ENCODE measurements around the gene PDE4D.
"Not testable (repeated sequence)": the region's sequence is repeated elsewhere in the genome, so short reads cannot be mapped to it uniquely, and the experiment has no call there.

PDE4D gene

DNA sequence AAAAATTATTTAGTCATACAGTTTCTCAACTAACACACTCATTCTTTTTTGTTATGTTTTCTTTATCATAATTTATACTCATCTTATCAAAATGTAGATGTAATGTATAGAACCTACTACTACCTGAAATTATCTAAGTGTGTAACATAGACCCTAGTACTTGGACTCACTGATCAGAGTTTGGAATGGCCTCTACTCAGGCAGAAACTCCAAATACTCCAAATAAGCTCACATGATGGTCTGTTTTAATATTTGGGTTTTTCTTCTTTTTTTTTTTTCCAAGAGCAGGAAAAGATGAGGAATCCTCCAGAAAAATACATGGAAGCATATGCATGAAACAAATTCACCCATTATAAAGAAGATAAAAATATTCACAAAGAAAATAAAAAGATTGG is 126.3 kb downstream of the PDE4D start:
- DNase-seq = no peak

DNA sequence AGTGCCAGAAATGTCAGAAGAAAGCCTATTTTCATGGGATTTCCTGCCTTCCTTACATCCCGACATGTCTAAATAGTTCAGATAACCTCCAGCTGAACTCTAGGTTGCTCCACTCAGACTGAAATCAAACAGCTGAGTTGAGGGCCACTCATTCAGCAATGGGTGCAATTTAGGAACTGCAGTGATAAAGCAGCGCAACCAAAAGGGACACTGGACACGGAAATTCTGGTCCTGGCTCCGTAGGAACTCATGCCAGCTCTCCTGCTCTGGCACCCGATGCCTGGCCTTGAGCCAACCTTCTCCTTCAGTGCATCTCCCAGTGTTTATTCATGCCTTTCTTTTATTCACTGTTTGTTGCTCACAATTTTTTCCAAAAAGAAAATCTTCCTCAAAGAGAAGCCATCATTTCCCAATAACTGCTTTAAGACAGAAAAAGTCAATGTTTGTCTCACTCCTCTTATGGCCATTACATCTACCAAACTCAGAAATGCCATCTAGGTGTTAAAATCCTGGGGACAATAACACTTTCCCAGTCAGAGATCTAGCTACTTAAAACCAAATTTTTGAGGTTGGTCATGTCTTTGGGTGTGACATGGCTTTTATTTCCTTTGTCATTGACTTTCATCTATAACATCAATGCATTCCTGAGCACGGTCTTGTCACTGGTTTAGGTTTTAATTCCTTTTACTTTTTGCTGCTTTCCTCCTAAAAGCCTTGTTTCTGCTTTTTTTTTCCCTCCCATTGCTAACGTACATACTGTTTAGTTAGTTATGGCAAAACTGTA is 126.9 kb downstream of the PDE4D start:
- DNase-seq = no peak

DNA sequence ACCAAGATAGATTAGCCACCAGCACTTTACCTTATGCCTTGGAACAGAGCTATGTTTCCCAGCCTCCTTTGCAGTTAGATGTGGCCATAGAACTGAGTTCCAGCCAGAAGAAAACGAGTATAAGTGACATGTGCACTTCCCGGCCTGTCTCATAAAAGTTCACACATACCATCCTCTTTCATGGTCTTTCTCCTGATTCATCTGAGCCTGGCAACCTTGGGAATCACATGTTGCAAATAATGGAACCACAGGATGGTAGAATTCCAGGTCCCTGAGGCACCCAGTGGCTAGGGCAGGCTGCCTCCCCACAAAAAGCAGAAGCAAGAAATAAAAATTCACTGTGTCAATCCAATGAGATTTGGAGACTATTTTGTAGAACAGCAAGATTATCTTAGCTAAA is 128.1 kb downstream of the PDE4D start:
- DNase-seq = no peak

- DNase-seq = no peak
Observed at GRCh38 chr5:59764361-59764760, 129.2 kb downstream of the PDE4D start.

DNA sequence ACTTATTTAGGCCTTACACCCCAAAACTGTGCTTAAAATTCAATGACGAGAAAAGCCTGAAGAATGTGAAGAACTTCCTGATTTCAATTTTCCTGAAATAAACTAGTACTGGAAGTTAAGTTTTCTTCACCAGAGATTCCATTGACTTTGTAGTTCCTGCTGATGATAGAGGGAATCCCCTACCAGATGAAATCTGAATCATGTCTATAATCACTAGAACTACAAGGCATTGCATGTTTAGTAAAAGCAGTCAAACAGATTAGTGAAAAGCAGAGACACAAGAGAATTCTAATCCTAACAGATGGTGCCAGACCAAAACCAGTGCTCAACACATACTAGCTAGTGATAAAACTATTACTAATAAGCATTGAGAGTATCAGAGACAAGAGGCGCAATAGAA is 130.0 kb downstream of the PDE4D start:
- DNase-seq = no peak

GRCh38 chr5:59762232-59762631 is 131.3 kb downstream of the PDE4D start:
- DNase-seq = not testable (repeated sequence)

DNA sequence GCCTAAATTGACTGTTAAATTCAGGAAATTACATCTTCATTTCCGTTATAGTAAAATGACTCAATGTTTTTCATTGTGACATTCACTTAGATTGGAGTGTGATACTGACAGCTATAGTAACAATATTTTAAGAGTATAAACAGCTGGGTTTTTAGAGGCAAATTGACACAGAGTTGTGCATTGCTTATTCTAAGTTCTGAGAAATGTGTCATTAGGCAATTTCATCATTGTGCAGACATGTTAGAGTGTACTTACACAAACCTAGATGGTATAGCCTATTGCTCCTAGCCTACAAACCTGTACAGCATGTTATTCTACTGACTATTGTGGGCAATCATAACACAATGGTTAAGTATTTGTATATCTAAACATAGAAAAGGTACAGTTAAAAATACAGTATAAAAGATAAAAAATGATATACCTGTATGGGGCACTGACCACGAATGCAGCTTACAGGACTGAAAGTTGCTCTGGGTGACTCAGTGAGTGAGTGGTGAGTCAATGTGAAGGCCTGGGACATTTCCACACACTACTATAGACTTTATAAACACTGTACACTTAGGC is 132.7 kb downstream of the PDE4D start:
- no peak for DNase-seq

GRCh38 chr5:59759600-59760351 is 133.8 kb downstream of the PDE4D start:
- DNase-seq = no peak

DNA sequence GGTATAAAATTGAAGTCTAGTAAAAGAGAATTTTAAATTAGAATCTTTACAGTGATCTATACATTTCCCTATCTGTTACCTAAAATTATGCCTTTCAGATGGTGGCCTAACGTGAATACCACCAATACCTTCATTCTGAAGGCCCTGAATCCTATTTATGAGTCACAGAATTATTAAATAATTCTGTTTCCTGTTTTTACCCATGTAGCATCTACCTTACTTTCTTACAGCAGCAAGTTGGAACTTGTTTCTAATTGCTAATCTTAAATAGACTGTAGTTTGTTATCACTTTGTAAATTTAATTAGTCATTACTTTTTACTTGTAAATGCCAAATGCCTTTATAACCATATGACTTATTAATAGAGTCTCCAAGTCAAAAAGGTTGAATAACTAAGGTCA is 135.0 kb downstream of the PDE4D start:
- no peak for DNase-seq

- no peak for DNase-seq
Observed at GRCh38 chr5:59757442-59757841, 136.1 kb downstream of the PDE4D start.

DNA sequence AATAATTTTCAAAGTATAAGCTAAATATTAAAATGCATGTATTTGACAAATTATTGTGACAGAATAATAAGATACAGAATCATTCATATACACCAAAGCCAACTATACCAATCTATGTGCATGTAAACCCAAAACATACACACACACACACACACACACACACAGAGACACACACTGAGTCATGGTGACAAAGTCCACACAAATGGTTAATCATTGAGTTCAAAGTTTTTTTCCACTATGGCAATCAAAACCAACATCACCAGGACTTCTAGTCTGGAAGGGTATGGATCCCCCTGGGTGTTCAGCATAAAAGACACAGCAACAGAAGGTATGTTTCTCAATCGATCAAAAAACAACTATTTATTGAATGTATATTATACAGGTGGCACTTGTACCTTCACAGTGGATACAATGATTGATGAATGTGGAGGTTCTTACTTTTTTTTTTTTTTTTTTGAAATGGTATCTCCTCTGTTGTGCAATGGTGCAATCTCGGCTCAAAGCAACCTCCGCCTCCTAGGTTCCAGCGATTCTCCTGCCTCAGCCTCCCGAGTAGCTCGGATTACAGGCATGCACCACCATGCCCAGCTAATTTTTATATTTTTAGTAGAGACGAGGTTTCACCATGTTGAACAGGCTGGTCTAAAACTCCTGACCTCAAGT is 137.0 kb downstream of the PDE4D start:
- DNase-seq = no peak

- DNase-seq = no peak
Observed at GRCh38 chr5:59755476-59755875, 138.1 kb downstream of the PDE4D start.

- no peak for DNase-seq
Observed at GRCh38 chr5:59753599-59753998, 139.9 kb downstream of the PDE4D start.

DNA sequence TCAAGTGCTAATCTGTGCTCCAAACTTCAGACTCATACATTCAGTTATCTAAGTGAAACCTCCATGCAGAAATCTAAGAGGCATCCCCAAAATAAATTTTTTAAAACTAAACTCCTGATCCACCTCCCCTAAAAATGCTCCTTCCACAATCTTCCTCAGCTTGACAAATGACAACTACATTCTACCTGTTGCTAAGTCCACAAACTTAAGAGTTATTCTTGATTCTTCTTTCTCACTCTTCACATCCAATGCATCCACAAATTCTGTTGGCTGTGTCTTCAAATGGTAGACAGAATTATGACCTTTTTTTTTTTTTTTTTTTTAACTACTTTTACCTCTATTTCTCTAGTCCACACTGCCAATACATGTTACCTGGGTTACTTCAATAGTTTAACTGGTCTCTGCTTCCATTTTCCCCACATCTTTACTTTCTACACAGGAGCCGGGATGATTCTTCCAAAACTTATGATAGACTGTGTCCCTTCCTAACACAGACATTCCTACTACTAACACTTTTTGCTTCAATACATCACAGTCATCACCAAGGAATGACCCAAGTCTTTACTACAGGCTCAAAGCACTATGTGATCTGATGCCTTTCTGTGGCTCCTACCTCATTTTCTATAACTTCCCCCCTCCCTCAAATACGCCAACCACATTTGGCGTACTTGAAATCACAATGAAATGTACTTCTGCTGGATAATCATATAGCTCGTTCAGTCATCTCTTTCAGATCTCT is 143.6 kb downstream of the PDE4D start:
- no peak for DNase-seq

DNA sequence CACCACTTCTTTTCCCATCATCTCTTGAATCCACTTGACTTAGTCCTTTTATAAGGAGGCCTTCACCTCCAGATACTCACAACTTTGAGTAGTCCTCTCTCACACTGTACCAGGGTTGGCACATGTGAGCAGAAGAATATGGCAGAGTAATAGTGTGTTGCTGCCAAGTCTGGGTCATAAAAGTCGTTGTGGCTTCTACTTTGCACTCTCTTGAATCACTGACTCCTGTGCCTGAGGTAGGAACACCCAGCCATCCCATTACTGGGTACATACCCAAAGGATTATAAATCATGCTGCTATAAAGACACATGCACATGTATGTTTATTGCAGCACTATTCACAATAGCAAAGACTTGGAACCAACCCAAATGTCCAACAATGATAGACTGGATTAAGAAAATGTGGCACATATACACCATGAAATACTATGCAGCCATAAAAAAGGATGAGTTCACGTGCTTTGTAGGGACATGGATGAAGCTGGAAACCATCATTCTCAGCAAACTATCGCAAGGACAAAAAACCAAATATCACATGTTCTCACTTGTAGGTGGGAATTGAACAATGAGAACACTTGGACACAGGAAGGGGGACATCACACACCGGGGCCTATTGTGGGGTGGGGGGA is 145.4 kb downstream of the PDE4D start:
- not testable (repeated sequence) for DNase-seq

GRCh38 chr5:59746241-59746765 is 147.2 kb downstream of the PDE4D start:
- DNase-seq = no peak

GRCh38 chr5:59745415-59745863 is 148.1 kb downstream of the PDE4D start:
- DNase-seq = no peak

GRCh38 chr5:59744531-59744992 is 149.0 kb downstream of the PDE4D start:
- no peak for DNase-seq

DNA sequence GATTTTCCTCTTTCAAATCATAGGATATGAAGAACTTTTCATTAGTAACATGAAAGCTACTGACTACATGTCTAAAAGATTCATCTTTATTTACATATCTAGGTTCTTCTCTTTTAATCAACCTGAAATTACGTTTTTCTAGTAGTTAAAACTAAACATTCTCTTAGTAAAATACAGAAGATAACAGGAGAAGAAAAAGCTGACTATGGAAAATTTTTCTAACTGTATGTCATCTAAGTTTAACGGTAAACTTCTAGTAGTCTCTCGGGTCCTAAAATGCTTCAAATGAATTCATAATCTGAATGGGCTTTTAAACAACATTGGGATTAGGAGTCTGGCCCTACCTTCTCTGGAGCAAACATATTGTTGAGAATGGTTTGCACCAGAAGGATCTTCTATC is 151.9 kb downstream of the PDE4D start:
- DNase-seq = no peak

- DNase-seq = no peak
Observed at GRCh38 chr5:59738024-59738423, 155.5 kb downstream of the PDE4D start.

DNA sequence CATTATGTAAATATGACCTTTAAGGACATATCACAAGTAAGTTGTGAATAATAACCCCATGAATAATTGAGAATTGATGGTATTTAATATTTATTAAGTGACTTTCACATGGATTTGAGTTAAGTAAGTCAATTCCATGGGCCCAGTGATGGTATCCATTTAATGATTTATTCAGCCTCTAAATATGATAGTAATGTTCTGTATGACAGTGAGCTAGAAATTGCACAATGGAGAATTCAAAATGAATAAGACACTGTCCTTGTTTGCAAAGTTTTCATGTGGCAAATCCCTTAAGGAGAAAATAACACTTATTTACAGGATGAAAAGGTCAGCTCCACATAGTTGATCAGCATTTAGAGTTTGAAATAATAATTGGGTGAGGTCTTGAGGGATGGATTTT is 160.7 kb downstream of the PDE4D start:
- no peak for DNase-seq

GRCh38 chr5:59732301-59732700 is 161.2 kb downstream of the PDE4D start:
- no peak for DNase-seq

All from activated T-cell treated with anti-CD3 and anti-CD28 coated beads for 4 hours (primary cell).